HUES64 (cell line): ENCODE results near the gene RBMS3. TPM values are rescaled to one million over a fixed set of nuclear protein-coding genes. Genes with fewer than 3 reads are reported as not detected.
"Not testable (repeated sequence)": the region's sequence is repeated elsewhere in the genome, so short reads cannot be mapped to it uniquely, and the experiment has no call there.

Source experiments
- H3K27ac ChIP-seq: 2 replicates; pipeline ENCODE4 v1.7.0; 2013; ENCODE audit warnings: low read depth, low read length, inconsistent platforms
- H3K27me3 ChIP-seq: 2 replicates; pipeline ENCODE4 v1.6.1; 2013; ENCODE audit warnings: mild to moderate bottlenecking, low read length; ENCODE audit not compliant: insufficient read depth
- H3K36me3 ChIP-seq: 2 replicates; pipeline ENCODE4 v1.6.1; 2013; ENCODE audit warnings: mild to moderate bottlenecking, low read length; ENCODE audit not compliant: insufficient read depth
- H3K4me1 ChIP-seq: 2 replicates; pipeline ENCODE4 v1.6.1; 2013; ENCODE audit warnings: mild to moderate bottlenecking, low read length, moderate library complexity; ENCODE audit not compliant: insufficient read depth
- H3K4me3 ChIP-seq: 2 replicates; pipeline ENCODE4 v1.5.1; 2013; ENCODE audit warnings: mild to moderate bottlenecking, low read length, moderate library complexity
- H3K9ac ChIP-seq: 2 replicates; pipeline ENCODE4 v1.6.1; 2013; ENCODE audit warnings: mild to moderate bottlenecking, low read depth, low read length
- H3K9me3 ChIP-seq: 2 replicates; pipeline ENCODE4 v1.6.1; 2013; ENCODE audit warnings: low read depth, low read length; ENCODE audit not compliant: insufficient read depth
- WGBS: fragments of 150-250, 120-280 bp; methylation state at CpG from one replicate; pipeline ENCODE4 v1.1.7; 2013; ENCODE audit warnings: missing lambda C conversion rate; 5-methylcytosine and 5-hydroxymethylcytosine counted together
- polyA plus RNA-seq, 2 experiments: library from polyadenylated mRNA; stranded (reverse); fragments of 50-300 nt; gene quantifications; one replicate each; pipeline ENCODE4 v1.2.3, GENCODE V29; 2013

RBMS3 gene
- polyA plus RNA-seq (2013, experiment 1 of 2) = 2.4 TPM
- 4.8 TPM for polyA plus RNA-seq (2013, experiment 2 of 2)

GRCh38 chr3:29280404-29281093 is at the start of gene RBMS3:
Gene RBMS3, plus strand, starts transcription at chr3:29281071.
- H3K4me1 ChIP-seq = peaks cover 58% of the 10 kb centered on the region
- H3K4me3 ChIP-seq = peak within 1 kb of the TSS; percentile 51
- H3K9me3 ChIP-seq = no peaks in the 10 kb centered on the region
- WGBS = 6% methylated on average over 15 of the region's 16 CpGs
- no peaks in the 10 kb centered on the region for H3K36me3 ChIP-seq
- H3K27ac ChIP-seq = peak within 1 kb of the TSS; percentile 59
- no peaks in the 10 kb centered on the region for H3K27me3 ChIP-seq
- H3K9ac ChIP-seq = peak within 1 kb of the TSS; percentile 63

- H3K9ac ChIP-seq, H3K27ac ChIP-seq, H3K9me3 ChIP-seq, H3K4me3 ChIP-seq, H3K36me3 ChIP-seq, H3K4me1 ChIP-seq, H3K27me3 ChIP-seq: not testable (repeated sequence)
- 0% methylated on average over 1 of the region's 1 CpG for WGBS
Measured at GRCh38 chr3:29233126-29233525, 47.7 kb upstream of the RBMS3 start.

- no peaks in the 10 kb centered on the region for H3K27me3 ChIP-seq
- H3K36me3 ChIP-seq = no peaks in the 10 kb centered on the region
- H3K27ac ChIP-seq = no peak overlapping the region
- 100% methylated on average over 2 of the region's 3 CpGs for WGBS
- no peak overlapping the region for H3K9ac ChIP-seq
- H3K4me3 ChIP-seq = no peak overlapping the region
- peaks cover 27% of the 10 kb centered on the region for H3K4me1 ChIP-seq
- peaks cover 4% of the 10 kb centered on the region; the same call in 1 of the 2 replicates for H3K9me3 ChIP-seq
Measured at GRCh38 chr3:29236146-29236840, 44.6 kb upstream of the RBMS3 start.

GRCh38 chr3:29239376-29239775 is 41.5 kb upstream of the RBMS3 start:
- Histone ChIP-seq H3K36me3 (no peaks in the 10 kb centered on the region), H3K9me3 (peaks cover 4% of the 10 kb centered on the region; the same call in 1 of the 2 replicates), H3K4me1 (peaks cover 27% of the 10 kb centered on the region), H3K27me3 (no peaks in the 10 kb centered on the region), H3K9ac (no peak overlapping the region), H3K27ac (no peak overlapping the region), H3K4me3 (no peak overlapping the region)
- WGBS = 88% methylated on average over 2 of the region's 2 CpGs

GRCh38 chr3:29240248-29240647 is 40.6 kb upstream of the RBMS3 start:
- no peak overlapping the region for H3K4me3 ChIP-seq
- peaks cover 4% of the 10 kb centered on the region; the same call in 1 of the 2 replicates for H3K9me3 ChIP-seq
- no peak overlapping the region for H3K9ac ChIP-seq
- no peaks in the 10 kb centered on the region for H3K27me3 ChIP-seq
- H3K27ac ChIP-seq = no peak overlapping the region
- peaks cover 27% of the 10 kb centered on the region for H3K4me1 ChIP-seq
- H3K36me3 ChIP-seq = no peaks in the 10 kb centered on the region

GRCh38 chr3:29240887-29241286 is 40.0 kb upstream of the RBMS3 start:
- no peaks in the 10 kb centered on the region for H3K36me3 ChIP-seq
- H3K9me3 ChIP-seq = peaks cover 4% of the 10 kb centered on the region; the same call in 1 of the 2 replicates
- H3K4me3 ChIP-seq = no peak overlapping the region
- WGBS = 97% methylated on average over 4 of the region's 4 CpGs
- no peak overlapping the region for H3K9ac ChIP-seq
- no peaks in the 10 kb centered on the region for H3K27me3 ChIP-seq
- H3K4me1 ChIP-seq = peaks cover 27% of the 10 kb centered on the region
- H3K27ac ChIP-seq = no peak overlapping the region

GRCh38 chr3:29241855-29242254 is 39.0 kb upstream of the RBMS3 start:
- Histone ChIP-seq H3K36me3 (no peaks in the 10 kb centered on the region), H3K4me1 (peaks cover 27% of the 10 kb centered on the region), H3K9ac (no peak overlapping the region), H3K4me3 (no peak overlapping the region), H3K9me3 (peaks cover 4% of the 10 kb centered on the region; the same call in 1 of the 2 replicates), H3K27ac (no peak overlapping the region), H3K27me3 (no peaks in the 10 kb centered on the region)

GRCh38 chr3:29242296-29242695 is 38.6 kb upstream of the RBMS3 start:
- WGBS = 96% methylated on average over 2 of the region's 2 CpGs

GRCh38 chr3:29245441-29245840 is 35.4 kb upstream of the RBMS3 start:
- Histone ChIP-seq H3K4me3 (no peak overlapping the region), H3K4me1 (0 out of 2 replicates have a peak, but pooled peaks cover 4% of the 10 kb centered on the region), H3K9me3 (peaks cover 4% of the 10 kb centered on the region; the same call in 1 of the 2 replicates), H3K27me3 (no peaks in the 10 kb centered on the region), H3K36me3 (no peaks in the 10 kb centered on the region), H3K27ac (no peak overlapping the region), H3K9ac (no peak overlapping the region)
- 96% methylated on average over 2 of the region's 2 CpGs for WGBS

More at GRCh38 chr3:29242296-29242695, 38.6 kb upstream of the RBMS3 start:
- Histone ChIP-seq H3K4me1 (peaks cover 27% of the 10 kb centered on the region), H3K9me3 (peaks cover 4% of the 10 kb centered on the region; the same call in 1 of the 2 replicates), H3K9ac (no peak overlapping the region), H3K27me3 (no peaks in the 10 kb centered on the region), H3K4me3 (no peak overlapping the region), H3K27ac (no peak overlapping the region), H3K36me3 (no peaks in the 10 kb centered on the region)

GRCh38 chr3:29247088-29247745 is 33.7 kb upstream of the RBMS3 start:
- WGBS = 88% methylated on average over 3 of the region's 3 CpGs
- H3K9ac ChIP-seq = no peak overlapping the region
- no peaks in the 10 kb centered on the region for H3K4me1 ChIP-seq
- H3K36me3 ChIP-seq = no peaks in the 10 kb centered on the region
- no peak overlapping the region for H3K4me3 ChIP-seq
- no peak overlapping the region for H3K27ac ChIP-seq
- no peaks in the 10 kb centered on the region for H3K9me3 ChIP-seq
- H3K27me3 ChIP-seq = no peaks in the 10 kb centered on the region

GRCh38 chr3:29249829-29250345 is 31.0 kb upstream of the RBMS3 start:
- Histone ChIP-seq H3K27ac (no peak overlapping the region), H3K4me1 (no peaks in the 10 kb centered on the region), H3K9ac (no peak overlapping the region), H3K9me3 (no peaks in the 10 kb centered on the region), H3K36me3 (no peaks in the 10 kb centered on the region), H3K4me3 (no peak overlapping the region), H3K27me3 (no peaks in the 10 kb centered on the region)
- WGBS = 94% methylated on average over 6 of the region's 6 CpGs
